Thoracic aorta (tissue), 2 donors: Measurements from ENCODE around the gene YBX2. TPM values are rescaled to one million over a fixed set of nuclear protein-coding genes. Genes with fewer than 3 reads are reported as not detected.

Experiments used
- ATAC-seq: fragments of 150-250 bp; one replicate; pipeline ENCODE4 v1.8.0; 2017; ENCODE audit warnings: low read depth; ENCODE audit not compliant: insufficient number of reproducible peaks, low FRiP score
- DNase-seq: peaks from one replicate; pipeline ENCODE4 v3.0.0-alpha.2; 2020; ENCODE audit warnings: low spot score
- H3K27ac ChIP-seq, 2 donors: fragments of 200-600 bp; sonication (generic); 1 replicate in 1 of 2; 2 replicates in 1 of 2; pipeline ENCODE4 v1.5.1; 2016; ENCODE audit warnings: mild to moderate bottlenecking in 2 of 2, moderate library complexity in 2 of 2
- H3K27me3 ChIP-seq: fragments of 200-600 bp; sonication (generic); replicated peaks from 2 replicates; pipeline ENCODE4 v1.6.0; 2016; ENCODE audit warnings: mild to moderate bottlenecking; ENCODE audit not compliant: insufficient read depth
- H3K36me3 ChIP-seq: fragments of 200-600 bp; sonication (generic); one replicate; pipeline ENCODE4 v1.5.1; 2016
- H3K4me1 ChIP-seq, 2 donors: fragments of 200-600 bp; sonication (generic); 1 replicate in 1 of 2; 2 replicates in 1 of 2; pipeline versions ENCODE4 v1.5.1 to v1.6.0; 2016; ENCODE audit warnings: low read depth in 2 of 2, mild to moderate bottlenecking in 1 of 2; ENCODE audit not compliant: control insufficient read depth in 1 of 2
- H3K4me3 ChIP-seq: fragments of 200-600 bp; sonication (generic); 2 replicates; pipeline ENCODE4 v1.5.1; 2016; ENCODE audit warnings: mild to moderate bottlenecking
- H3K9me3 ChIP-seq: fragments of 200-600 bp; sonication (generic); 2 replicates; pipeline ENCODE4 v1.5.1; 2016
- CTCF ChIP-seq: fragments of 200-600 bp; sonication (generic); IDR thresholded peaks from one replicate; pipeline ENCODE4 v1.5.1; 2019; ENCODE audit warnings: antibody characterized with exemption
- total RNA-seq, 2 donors: library from RNA; depleted of rRNA; stranded (reverse); fragments of >200 nt; gene quantifications; one replicate each; pipeline versions ENCODE4 v1.1.0 to v1.2.3, GENCODE V29; 2016

YBX2 gene
- total RNA-seq, 2 donors from 2014 or later = not detected

GRCh38 chr17:7261379-7262191 is 32.9 kb downstream of the YBX2 start:
- no peak for TF ChIP-seq CTCF
- H3K27me3 ChIP-seq = peaks cover 12% of the 10 kb centered on the region
- H3K27ac ChIP-seq = no peak overlapping the region
- DNase-seq (no peak), ATAC-seq (peak; percentile 1)
- no peaks in the 10 kb centered on the region for H3K9me3 ChIP-seq
- H3K4me3 ChIP-seq = peak overlapping the region; percentile 75
- H3K4me1 ChIP-seq = peaks cover 11 to 25% of the 10 kb centered on the region in 2 donors
- H3K36me3 ChIP-seq = peaks cover 15% of the 10 kb centered on the region

- Histone ChIP-seq H3K9me3 (no peaks in the 10 kb centered on the region), H3K4me3 (peak overlapping the region; percentile 75), H3K4me1 (peaks cover 11 to 25% of the 10 kb centered on the region in 2 donors), H3K27me3 (peaks cover 12% of the 10 kb centered on the region), H3K36me3 (peaks cover 15% of the 10 kb centered on the region), H3K27ac (no peak overlapping the region)
- no peak for TF ChIP-seq CTCF
- ATAC-seq (no peak), DNase-seq (no peak)
Observed at GRCh38 chr17:7260651-7261378, 33.6 kb downstream of the YBX2 start.

- H3K4me1 ChIP-seq = peaks cover 11 to 25% of the 10 kb centered on the region in 2 donors
- no peaks in the 10 kb centered on the region for H3K9me3 ChIP-seq
- TF ChIP-seq CTCF = no peak
- no peak overlapping the region for H3K4me3 ChIP-seq
- peaks cover 12% of the 10 kb centered on the region for H3K27me3 ChIP-seq
- DNase-seq = no peak
- ATAC-seq = no peak
- peaks cover 20% of the 10 kb centered on the region for H3K36me3 ChIP-seq
- H3K27ac ChIP-seq = no peak overlapping the region
Observed at GRCh38 chr17:7260151-7260550, 34.3 kb downstream of the YBX2 start.

- peaks cover 12% of the 10 kb centered on the region for H3K27me3 ChIP-seq
- ATAC-seq = no peak
- peaks cover 11 to 25% of the 10 kb centered on the region in 2 donors for H3K4me1 ChIP-seq
- peaks cover 26% of the 10 kb centered on the region for H3K36me3 ChIP-seq
- H3K27ac ChIP-seq = no peak overlapping the region
- H3K4me3 ChIP-seq = no peak overlapping the region
- TF ChIP-seq CTCF = no peak
- no peaks in the 10 kb centered on the region for H3K9me3 ChIP-seq
- no peak for DNase-seq
Observed at GRCh38 chr17:7259555-7259889, 34.9 kb downstream of the YBX2 start.

- DNase-seq = no peak
- Histone ChIP-seq H3K4me3 (no peak overlapping the region), H3K36me3 (peaks cover 26% of the 10 kb centered on the region), H3K27ac (no peak overlapping the region), H3K4me1 (peaks cover 11 to 25% of the 10 kb centered on the region in 2 donors), H3K9me3 (no peaks in the 10 kb centered on the region), H3K27me3 (peaks cover 12% of the 10 kb centered on the region)
- no peak for ATAC-seq
- TF ChIP-seq CTCF = no peak
Observed at GRCh38 chr17:7258731-7259554, 35.5 kb downstream of the YBX2 start.
